CD4-positive, alpha-beta T cell treated with Interleukin-12 subunit alpha and Interleukin-12 subunit beta, for 1 hour (primary cell): Measurements from ENCODE around the gene RNF212B.

Experiments used
- DNase-seq: peaks from one replicate; pipeline ENCODE4 v3.0.0-alpha.2; 2020

RNF212B gene

GRCh38 chr14:23297611-23298277 lies 60.0 kb downstream of the RNF212B start:
- DNase-seq = no peak

- peak; percentile 54 for DNase-seq
Observed at GRCh38 chr14:23299211-23299957, 61.6 kb downstream of the RNF212B start.

DNA sequence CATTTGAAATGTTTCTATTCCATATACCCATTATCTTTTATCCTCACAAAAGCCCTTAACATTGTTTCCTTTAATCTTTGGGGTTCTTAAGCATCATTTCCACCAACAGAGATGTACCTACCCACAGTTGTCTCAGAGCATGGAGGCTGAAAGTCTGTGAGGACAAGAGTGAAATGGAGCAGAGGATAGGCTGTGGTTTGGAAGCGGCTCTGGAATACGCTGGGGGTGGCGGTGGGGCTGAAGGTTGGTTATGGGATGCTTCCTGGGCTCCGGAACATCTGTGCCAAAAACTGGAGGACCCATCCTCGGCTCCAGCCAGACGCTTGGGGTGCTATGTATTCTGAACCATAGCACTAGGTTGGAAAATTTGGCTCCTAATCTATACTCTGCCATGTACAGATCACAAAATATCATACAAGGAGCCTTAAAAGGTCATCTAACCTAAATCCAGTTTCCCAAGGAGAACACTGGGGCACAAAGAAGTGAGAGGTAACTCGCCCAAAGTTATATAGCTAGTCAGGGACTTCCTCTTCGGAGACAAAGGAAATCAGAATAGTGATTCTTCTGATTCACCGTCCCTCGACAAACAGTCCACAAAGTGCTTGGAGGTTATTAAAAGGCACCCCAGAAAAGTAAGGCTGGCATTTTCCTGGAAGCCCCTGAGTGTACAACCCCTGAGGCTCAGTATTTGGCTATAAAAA lies 62.4 kb downstream of the RNF212B start:
- no peak for DNase-seq

DNA sequence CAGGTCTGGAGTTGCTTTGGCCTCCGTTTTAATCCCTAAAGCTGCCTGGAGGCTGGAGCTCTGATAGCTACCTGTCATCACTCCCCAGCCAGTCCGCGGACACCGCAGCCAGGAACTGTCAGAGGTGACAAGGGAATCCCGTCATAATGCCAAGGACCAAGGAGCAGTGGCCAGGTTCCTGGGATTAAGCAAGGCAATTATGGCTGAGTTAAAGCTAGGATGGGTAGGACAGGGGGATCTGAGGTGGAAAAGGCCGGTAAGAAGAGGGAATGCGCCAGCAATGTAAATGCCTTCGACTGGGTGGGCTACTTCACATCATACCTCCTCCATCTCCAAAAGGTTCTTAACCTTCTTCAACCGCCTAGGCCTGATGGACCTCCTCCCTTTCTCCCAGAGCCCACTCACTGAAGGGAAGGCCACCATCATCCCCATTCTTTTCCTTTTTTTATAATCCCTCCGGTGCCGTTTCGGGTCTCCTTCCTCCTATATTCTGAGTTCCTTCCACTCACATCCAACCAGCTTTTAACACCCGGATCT lies 63.0 kb downstream of the RNF212B start:
- peak; percentile 3 for DNase-seq

- peak; percentile 98 for DNase-seq
Observed at GRCh38 chr14:23301288-23301968, 63.7 kb downstream of the RNF212B start.

DNA sequence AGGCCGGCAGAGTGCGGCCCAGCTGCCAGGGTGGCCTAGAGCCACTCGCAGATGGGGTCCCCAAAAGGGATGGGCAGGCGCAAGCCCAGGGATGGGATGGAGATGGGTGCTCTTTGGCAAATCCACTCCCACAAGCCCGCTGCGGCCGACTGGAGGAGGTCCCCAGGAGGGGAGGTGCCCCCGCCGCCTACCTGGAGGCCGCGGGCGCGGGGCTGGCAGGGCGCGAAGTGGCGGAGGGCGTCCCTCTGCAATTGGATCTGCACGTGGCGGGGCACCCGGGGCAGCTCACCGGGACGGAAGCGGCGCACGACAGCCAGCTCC lies 64.2 kb downstream of the RNF212B start:
- DNase-seq = no peak

GRCh38 chr14:23302290-23303225 lies 64.8 kb downstream of the RNF212B start, which contains the start of gene PPP1R3E:
Gene PPP1R3E, minus strand, starts transcription at chr14:23302859. Its CDS starts 283 bp downstream, at chr14:23302576.
- DNase-seq = peak; percentile 87

DNA sequence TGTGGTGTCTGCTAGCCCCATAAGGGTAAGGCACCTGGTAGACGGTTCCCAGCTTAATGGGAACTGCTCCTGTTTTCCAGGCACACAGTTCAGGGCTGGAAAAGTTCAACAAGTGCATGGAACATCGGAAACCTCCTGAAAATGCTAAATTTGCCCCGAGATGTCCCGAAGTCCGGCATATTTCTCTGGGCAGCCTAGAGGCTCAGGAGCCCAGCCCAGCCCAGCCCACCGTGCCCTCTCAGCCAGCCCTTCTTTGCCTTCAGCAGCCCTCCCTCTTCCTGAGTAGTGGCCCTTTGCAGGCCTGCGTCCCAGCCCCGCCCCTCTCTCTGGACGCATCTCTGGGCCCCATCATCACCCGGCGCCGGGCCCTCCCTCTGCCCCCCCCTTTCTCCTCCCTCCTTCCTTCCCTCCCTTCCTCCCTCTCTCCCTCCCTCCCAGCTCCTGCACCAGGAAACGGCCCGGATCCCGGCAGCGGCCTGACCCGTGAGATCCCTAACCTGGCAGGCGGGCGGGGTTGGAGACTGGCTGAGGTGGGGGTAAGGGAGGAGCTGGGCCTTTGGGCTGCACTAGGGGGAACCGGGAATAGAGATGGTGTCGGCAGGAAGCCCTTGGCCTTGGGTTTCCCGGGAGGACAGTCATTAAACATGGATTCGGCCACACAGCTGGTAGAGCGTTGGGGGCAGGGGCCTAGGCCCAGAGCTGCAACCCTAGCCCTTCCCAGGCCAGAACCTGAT lies 68.8 kb downstream of the RNF212B start, which contains the start of gene BCL2L2:
TSS of gene BCL2L2 (plus strand) at position 422 of the 734 bp plus-strand sequence. CDS start 935 bp downstream, outside the sequence.
- DNase-seq = no peak

DNA sequence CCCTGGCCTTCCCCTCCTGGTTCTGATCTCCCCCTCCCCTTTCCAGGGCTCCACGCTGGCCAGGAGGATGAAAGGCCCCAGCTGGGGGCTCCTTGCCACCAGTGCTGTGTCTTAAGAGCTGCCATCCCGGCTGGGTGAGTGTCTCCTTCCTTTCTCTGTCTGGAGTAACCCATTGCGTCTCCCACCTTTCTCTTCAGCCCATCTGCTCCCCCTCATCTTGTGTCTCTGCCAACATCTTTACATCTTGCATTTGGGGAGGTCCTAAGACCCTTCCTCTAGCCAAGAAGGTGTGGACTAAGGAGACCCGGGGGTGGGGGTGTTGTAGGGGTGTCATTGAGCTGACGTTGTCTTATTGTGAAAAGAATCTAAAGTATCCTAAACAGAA lies 69.4 kb downstream of the RNF212B start:
- no peak for DNase-seq

- no peak for DNase-seq
Observed at GRCh38 chr14:23307687-23308644, 70.2 kb downstream of the RNF212B start.

DNA sequence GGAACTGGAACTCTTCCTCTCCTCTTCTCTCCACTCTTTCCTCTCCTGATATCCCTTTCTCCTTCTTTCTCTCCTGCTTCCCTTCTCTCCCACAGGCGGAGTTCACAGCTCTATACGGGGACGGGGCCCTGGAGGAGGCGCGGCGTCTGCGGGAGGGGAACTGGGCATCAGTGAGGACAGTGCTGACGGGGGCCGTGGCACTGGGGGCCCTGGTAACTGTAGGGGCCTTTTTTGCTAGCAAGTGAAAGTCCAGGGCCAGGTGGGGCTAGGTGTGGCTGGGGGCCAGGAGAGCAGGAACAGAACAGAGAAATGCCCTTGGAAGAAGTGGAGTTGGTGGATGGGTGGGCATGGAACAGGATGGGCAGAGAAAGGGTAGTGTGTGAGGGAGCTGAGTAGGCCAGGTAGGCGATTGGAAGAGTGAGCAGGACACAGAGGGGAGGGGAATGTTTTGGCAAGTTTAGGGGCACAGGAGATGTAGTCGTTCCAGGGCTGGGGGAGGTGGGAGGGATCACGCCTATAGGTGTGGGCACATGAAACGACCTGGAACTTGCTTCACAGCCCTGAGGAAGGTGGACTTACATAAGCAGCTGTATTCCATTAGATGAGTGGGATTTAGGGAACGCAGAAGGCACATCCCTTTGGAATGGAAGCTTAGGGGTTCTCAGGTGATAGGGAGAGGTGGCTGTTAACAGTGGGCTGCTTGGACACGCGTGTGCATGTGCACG lies 71.1 kb downstream of the RNF212B start:
- DNase-seq = no peak

DNA sequence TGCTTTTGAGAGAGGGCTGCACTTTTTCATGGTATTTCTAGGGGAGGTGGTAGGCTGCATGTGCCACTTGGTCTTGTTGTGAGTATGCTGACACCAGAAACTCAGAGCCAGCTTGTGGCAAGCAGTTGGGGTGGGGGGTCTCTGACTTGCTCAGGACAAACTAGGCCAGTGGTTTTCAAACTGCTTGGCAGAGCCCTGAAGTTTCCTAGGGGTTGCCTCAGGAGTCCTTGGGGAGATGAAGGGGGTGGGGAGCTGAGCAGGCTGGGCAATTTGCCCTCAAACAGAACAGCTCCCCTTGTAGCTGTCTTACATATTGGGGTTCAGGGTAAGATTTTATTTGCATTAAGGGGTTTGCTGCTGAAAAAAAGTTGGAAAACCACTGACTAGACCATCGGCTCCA lies 72.8 kb downstream of the RNF212B start:
- DNase-seq = no peak

DNA sequence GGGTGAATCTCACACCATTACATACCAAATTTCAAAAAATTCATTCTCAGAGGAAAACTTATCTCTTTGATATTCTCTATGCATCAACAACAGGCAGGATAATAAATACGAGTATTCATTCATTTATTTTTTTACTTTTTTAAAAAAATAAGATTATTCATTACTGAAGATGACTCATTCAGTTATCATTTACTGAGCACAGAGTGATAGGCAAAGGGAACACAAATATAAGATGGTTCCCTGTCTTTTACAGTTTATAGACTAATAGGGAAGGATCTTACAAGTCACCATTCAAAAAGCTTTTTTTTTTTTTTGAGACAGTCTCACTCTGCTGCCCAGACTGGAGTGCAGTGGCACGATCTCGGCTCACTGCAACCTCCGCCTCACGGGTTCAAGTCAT lies 78.6 kb downstream of the RNF212B start:
- DNase-seq = no peak

DNA sequence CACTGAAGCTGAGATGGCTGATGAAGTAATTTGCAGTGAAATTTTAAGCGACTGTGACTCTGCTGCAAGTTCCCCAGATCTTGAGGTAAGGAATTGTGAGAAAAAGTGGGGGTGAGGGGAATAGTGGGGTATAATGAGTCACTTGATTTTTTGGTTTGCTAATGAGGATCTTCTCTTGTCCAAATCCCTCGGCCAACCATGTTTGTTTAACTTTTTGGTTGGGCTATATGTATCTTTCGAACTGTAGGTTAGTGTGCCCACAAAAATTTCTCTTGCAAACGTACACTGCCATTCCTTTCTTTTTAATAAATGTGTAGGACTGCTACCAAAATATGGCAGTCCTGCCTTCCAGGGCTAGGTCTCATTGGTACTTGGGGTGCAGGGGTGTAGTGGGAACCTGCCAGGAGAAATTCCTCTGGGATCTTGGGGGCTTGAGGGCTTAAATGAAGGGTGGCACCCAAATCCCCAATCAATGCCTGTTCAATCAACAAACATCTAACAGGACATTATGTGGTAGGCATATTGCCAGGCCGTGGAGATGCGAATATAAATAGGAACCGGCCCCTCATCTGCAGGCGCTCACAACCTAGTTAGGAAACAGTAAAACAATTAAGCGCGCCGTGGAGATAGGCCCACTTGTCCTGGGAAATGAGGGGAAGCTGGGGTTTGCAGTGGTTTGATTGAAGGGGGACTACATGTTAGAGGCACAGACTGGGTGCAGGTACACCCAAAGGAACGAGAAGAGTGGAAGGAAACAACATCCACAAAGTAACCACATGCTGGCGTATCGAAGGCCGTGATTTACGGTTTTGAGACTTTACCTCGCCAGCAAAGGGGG lies 82.2 kb downstream of the RNF212B start:
- DNase-seq = no peak

- peak; percentile 99 for DNase-seq
Observed at GRCh38 chr14:23320584-23321571, 83.1 kb downstream of the RNF212B start, which contains the start of gene PABPN1. Gene PABPN1, plus strand, starts transcription at chr14:23321457. Its CDS starts 13 bp downstream, at chr14:23321470.
